Measurements from ENCODE around the gene ZKSCAN3.
A peak's percentile ranks its signal among the peaks of the same experiment; 100 is the strongest.
"Not testable (repeated sequence)": the region's sequence is repeated elsewhere in the genome, so short reads cannot be mapped to it uniquely, and the experiment has no call there.

Gene ZKSCAN3

DNA sequence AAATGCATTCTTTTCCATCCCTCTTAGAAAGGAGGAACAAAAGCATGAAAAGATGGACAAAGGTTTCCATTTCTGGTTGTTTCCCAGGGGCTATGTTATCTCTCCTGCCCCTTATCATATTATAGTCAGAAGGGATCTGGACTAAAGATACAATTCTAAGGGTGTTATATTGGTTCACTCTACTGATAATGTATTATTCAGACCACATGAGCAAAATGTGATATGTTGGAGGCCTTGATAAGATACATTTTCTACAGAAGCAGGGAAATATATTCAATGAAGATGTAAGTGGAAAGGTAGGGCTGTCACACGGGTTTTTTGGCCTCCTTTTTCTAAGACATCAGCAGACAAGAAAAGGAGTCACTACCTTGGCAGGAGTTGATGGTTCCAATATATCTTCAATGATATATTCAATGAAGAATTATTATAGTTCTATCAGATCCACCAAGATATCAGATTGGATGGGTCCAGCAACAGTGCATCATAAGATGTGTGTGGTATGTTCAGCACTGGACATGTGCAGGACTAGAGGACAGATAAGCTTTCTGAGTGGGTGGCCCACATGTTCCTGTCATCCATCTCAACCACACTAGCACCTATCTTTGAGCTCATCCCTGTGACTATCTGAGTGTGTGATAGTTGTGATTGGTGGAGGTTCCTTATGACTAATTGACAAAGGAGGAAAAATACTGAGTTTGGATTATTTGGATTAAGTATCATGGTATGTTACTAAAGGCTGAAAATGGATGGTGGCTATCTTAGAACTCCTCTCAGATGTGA lies 5.7 kb upstream of the ZKSCAN3 start:
- DNase-seq = no peak

DNA sequence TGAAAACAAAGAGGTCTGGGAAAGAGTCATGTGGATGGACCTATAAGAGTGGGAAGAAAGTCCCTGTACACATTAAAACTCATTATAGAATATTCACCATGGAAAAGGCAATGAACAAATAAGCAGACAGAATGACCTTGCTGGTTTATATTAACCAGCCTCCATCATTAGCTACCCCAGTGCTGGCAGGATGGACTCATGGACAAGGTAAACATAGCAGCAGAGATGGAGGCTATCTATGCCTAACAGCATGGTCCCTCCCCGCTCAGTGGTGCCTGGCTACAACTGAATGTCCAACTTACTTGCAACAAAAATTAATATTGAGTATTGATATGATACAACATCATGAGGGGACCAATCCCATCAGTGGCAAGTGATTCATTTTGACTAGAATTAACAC lies 4.5 kb upstream of the ZKSCAN3 start:
- no peak for DNase-seq

DNA sequence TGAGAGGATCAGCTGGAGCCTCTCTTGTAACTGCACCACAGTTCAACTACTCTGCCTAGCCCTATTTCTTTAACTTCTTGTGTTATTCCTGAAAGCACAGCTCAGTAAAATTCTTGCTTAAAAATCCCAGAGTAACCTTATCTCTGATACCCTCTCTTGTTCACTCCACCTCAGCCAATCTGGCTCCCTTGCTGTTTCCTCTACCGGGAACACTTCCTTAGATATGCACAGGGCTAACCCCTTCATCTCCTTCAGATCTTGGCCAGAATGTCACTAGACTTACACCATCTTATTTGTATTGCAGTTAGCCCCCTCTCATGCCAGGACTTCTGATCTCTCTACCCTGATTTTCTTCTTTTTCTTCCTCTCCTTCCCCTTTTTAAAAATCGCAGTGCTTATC lies 2.6 kb upstream of the ZKSCAN3 start:
- no peak for DNase-seq

DNA sequence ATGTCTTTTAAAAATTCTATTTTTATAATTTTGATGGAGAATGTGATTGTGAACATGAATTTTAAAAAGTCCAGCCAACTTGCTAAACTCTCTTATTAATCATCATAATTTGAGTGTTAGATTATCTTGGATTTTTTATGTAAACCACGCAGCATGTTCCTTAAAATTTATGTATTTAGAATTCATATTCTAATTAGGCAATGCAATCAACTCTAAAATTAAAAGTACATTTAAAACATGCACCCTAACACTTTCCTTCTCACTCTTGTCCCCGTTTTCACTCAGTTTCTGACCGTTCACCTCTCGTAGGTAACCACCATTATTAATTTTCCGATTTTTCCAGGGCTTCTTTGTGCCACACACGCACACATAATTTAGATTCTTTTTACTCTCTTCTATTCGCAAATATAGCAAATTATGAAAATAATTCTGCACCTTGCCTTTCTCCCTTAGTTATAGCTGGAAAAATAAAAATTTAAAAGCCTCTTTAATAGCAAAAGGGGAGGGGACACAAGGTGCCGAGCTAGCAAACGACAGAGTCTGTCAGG lies 329 bp upstream of the ZKSCAN3 start:
- no peak for DNase-seq

DNA sequence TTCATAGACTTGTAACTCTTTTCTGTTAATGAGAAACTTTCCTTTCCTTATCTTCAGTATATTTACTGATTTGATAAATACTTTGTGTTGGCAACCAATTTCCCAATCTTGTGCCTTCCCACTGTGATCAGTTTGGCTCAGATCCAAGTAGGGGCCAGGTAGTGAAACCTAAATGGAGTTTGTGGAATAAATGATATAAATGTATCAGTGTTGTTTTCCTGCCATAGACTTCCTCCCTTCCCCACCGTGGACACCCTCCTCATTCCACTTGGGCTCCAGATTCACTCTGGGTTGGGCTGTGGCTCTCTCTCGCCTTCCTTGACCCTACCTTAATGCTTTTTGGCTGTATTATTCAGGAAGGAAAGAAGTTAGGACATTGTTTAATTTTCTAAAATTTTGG lies 1.3 kb downstream of the ZKSCAN3 start:
- no peak for DNase-seq

DNA sequence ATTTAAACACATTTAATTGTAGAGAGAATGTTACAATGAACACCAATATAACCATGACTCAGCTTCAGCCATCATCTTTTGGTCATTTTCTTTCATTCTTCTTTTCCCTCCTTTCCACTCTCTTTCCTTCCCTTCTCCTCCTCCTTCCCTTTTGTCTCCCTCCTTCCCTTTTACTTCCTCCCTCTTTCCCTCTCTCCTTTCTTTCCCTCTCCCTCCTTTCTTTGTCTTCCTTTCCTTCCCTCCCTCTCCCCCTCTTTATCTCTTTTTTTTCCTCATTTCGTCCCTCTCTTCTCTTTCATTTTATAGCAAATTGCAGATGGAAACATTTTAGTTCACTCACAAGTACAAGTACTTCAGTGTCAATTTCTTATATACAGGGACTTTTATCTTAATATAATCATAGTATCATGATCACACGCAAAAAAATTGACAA lies 1.8 kb downstream of the ZKSCAN3 start:
- no peak for DNase-seq

DNA sequence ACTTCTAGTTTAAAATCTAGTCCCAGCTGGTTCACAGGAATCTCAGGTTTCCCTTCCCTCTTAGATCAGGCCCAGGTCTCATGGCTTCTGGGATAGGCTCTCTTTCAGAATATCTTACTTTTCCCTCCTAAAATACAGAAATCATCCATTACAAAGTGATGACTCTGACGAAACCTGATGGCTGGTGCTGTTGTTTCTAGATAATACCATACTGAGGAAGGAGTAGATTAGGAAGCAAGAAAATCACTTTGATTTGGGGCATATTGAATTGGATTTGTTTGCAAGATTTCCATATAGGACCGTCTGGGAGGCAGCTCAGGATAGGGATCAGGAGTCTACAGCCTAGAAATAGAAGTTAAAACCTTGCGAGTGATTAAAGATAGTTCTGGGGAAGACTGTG lies 3.6 kb downstream of the ZKSCAN3 start:
- no peak for DNase-seq

DNA sequence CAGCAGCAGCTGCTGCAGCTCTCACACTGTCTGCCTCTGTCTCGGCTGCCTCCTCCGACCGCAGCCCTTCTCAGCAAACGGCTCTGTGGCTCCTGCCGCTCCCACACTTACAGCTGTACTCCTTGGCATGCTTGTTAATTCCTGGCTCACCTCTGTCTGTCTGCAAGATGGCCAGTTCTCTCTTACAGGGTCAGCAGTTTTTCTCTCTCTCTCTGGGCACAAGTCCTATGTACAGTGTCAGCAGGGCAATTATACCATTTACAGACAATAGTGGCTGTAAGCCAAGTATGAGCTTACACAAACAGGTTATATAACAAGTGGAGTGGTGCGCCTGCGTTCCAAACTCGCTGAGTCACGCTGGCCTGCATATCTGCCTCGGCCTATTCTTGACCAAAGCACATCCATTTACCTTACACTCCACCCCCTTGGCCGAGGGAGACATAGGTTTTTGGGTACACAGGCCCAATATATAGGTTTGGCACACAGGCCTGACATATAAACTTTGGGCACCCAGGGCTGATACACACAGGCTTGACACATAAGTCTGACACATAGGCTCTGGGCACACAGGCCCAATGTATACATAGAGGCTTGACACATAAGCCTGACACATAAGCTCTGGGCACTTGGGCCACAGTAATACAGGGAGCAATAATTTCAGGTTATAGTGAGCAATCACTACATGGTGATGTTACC lies 4.4 kb downstream of the ZKSCAN3 start:
- peak; percentile 7 for DNase-seq

DNA sequence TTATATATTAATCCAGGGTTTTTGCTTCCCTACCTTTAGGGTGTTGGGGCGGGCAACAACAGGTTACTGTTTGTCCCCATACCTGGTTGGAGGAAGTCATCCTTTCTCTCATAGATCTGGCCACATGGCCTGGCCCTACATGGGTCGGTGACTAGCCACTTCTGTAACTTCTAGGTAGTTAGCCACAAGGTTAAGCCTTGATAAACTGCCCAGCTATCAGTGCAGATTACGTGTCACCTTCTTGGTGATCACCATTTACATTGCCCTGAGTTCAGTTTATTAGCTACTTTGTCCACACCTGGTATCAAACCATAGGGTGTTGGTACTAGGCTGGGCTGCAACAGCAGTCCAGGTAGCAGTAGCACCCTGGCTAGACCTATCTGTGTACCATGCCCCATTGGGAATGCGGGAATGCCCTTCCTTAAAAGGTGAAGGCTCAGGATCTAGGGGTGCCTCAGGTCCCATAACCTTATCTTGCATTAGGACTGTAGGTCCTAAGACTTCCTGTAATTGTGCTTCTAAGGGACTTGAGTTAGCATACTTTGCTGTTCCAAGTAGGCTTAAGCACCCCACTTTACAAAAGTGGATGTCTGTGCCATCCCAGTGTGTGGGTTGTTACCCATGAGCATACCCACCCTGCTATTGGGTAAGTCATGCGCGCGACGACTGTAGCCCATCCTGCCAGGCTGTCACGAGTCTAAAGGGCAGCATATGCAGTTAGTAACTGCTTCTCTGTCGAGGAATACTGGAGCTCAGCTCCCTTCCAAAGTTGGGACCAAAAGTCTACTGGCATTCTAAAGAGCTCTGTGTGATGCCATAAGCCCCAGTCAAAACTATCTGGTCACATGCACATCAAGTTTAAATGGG lies 5.2 kb downstream of the ZKSCAN3 start:
- DNase-seq = no peak

DNA sequence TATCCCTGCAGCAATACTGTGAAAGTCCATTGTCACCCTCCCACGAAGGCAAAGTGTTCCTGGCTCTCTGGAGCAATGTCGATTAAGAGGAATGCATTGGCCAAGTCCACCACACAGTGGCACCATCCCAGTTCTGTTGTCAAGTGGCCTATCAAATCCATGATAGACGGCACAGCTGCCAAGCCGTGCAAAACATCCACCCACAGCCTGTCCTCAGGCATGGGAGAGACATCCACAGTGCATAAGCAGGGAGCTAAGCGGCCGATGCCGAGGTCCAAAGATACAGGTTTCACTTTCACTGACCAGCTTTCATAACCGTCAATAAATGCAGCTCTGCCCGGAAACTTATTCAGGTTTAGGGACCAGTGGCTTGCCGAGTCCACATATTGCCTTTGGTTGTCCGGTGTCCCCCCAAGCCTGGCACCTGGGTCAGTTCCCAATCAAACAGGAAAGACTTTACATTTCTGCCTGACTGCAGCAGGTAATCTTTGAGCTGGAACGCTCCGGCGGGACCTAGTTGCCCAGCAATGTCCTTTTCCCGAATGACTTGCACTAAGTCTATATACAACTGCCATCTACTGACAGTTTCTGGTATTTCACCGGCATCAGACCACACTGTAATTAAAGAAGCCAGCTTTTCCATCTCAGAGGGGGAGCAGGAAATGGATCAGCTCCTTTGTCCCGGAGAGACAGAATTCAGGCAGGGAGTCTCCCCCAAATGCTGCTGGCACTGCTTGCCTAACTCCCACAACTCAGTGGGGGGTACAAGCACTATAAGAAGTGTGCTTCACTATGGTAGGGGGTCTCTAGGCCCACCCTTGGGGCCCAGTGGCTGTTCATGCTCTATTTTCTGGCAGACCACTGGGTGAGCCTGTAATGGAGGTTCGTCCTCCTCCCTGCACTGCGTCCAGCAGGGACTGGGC lies 6.3 kb downstream of the ZKSCAN3 start:
- DNase-seq = peak; percentile 89

DNA sequence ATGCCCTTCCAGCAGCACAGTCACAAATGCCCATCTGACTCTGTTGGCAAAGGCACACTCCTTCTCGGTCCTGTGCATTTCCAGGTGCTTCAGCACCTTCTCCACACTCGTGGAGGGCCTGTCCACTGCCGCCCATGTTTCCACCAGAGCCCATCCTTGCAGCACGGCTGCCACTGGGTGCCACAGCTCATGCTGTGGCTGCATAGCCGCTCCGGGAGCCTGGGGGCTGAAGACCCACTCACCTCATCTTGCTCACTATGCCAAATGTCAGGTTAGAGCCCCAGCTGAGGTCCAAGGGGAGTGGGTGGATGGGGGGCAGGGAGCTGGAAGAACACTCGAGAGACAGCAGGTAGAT lies 6.9 kb downstream of the ZKSCAN3 start:
- no peak for DNase-seq

DNA sequence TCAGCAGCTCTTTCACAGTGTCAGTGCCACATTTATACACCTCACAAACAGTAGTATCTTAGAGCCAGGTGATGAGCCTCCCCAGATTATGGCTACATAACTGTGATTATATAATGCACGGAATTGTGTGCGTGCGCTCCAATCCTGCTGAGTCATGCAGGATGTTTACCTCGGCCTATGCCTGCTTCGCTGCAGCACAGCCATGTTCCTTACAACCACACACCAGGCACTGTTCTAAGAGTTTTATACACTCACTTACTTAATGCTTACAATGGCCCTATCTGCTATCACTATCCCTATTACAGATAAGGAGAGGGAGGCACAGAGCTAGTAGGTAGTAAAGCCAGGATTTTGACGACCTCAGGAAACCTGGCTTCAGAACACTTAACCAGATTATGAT lies 7.3 kb downstream of the ZKSCAN3 start:
- DNase-seq = no peak

DNA sequence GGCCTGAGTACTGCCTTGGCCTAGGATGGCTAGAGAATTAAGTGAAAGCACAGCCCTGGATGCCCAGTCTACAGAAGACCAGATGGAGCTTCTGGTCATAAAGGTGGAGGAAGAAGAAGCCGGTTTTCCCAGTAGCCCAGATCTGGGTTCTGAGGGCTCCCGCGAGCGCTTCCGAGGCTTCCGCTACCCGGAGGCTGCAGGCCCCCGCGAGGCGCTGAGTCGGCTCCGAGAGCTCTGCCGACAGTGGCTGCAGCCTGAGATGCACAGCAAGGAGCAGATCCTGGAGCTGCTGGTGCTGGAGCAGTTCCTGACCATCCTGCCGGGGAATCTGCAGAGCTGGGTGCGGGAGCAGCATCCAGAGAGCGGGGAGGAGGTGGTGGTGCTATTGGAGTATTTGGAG lies 9.8 kb downstream of the ZKSCAN3 start:
- DNase-seq = not testable (repeated sequence)

DNA sequence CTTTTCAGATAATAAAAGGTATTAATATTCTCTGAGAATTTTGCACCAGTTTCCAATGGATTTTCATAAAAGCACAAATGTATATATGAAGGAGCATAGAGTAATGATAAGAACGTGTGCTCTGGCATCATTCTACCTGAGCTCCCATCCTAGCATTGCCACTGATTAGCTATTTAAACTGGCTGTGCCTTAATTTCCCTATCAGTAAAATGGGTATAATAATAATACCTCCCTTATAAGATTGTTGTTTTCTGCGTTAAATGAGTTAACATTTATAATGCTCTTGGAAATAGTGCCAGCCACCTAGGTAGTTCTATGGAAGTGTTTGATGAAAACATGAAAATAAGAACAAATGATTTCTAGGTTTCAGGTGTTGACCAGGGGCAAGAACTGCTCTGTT lies 11.2 kb downstream of the ZKSCAN3 start:
- no peak for DNase-seq

DNA sequence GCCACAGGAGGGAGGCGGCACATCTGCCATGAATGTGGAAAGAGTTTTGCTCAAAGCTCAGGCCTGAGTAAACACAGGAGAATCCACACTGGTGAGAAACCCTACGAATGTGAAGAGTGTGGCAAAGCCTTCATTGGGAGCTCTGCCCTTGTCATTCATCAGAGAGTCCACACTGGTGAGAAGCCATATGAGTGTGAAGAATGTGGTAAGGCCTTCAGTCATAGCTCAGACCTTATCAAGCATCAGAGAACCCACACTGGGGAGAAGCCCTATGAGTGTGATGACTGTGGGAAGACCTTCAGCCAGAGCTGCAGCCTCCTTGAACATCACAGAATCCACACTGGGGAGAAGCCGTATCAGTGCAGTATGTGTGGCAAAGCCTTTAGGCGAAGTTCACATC lies 15.8 kb downstream of the ZKSCAN3 start:
- not testable (repeated sequence) for DNase-seq

DNA sequence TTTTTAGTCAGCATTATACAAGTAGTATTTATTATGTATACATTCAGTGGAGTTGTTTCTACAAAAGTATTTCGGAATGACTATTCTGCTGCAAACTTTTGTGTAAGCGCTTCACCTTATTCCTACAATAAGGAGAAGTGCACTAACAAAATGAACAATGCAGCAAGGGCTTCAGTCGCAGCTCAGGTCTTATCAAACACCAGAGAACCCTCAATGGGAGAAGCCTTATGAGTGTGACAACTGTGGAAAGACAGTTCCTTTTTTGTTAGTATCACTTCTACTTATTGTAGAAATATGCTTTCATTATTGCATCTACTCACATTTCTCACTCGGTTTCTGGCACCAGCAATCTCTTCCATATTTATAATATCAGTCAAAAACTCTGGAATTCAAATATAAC lies 18.8 kb downstream of the ZKSCAN3 start:
- DNase-seq = no peak

DNA sequence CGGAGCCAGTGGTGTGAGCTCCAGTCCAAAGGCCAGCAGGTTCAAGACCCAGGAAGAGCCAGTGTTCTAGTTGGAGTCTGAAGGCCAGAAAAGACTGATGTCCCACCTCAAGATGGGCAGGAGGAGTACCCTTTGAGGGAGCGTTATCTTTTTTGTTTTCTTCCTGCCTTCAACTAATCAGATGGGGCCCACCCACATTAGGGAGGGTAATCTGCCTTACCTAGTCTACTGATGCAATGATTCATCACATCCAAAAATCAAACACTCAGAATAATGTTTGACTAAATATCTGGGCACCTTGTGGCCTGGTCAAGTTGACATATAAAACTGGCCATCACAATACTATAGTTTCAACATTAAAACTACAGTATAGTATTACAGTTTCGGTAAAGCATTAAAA lies 19.7 kb downstream of the ZKSCAN3 start:
- DNase-seq = no peak

DNA sequence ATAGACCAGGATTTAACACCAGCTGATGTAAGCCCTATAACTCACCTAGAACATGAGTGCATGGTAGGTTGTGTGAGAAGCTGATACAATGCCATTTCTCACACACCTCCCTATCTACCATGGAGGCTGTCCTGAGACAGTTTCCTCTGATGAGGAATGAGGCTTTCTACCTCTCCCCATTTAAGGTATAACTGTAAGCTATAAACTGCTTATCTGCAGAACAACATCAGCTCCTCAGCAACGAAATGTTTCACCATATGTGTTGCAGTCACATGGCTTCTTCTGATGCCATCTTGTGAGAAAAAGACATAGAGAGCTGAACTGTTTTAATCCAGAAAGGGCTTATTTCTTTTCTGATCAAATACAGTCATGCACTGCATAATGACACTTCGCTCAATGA lies 20.7 kb downstream of the ZKSCAN3 start:
- no peak for DNase-seq

DNA sequence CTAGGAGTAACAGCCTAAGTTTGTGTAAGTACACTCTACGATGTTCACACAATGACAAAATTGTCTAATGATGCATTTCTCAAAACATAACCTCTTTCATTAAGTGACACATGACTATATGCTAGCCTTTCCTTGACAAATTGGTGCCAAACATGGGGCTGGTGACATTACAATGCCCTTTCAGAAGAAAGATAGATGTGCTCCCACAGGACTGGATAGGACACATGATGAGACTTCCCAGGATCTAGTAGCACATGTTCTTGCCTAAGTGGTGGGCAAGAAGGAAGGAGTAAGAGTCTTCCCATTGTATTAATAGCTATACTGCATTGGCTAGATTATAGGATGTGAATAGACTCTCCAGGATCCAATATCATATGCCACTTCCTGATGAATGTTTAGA lies 21.5 kb downstream of the ZKSCAN3 start:
- no peak for DNase-seq

DNA sequence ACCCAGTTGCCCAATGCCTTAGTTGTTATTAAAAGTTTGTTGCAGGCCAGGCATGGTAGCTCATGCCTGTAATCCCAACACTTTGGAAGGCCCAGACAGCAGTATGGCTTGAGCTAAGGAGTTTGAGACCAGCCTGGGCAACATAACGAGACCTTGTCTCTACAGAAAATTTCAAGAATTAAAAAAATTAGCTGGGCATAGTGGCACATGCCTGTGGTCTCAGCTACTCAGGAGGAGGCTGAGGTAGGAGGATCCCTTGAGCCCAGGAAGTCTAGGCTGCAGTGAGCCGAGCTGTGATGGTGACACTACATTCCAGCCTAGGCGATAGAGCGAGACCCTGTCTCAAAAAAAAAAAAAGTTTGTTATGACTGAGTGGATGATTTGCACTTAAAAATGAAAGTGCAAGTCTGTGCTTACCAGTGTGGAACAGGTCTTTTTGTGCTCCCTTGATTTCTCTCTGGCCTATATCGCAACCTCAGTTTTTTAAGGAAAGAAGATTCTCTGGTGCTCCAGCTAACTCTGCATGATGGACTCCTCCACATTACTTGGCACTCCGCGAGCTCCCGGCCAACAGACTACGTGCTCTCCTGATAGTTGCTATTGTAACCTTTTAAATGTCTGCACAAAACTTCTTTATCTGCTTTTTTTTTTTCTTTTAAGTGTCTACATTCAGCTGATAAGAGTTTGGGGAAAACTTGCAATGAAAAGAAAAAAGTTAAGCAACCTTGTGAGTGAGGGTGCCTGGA lies 22.1 kb downstream of the ZKSCAN3 start:
- DNase-seq = no peak

DNA sequence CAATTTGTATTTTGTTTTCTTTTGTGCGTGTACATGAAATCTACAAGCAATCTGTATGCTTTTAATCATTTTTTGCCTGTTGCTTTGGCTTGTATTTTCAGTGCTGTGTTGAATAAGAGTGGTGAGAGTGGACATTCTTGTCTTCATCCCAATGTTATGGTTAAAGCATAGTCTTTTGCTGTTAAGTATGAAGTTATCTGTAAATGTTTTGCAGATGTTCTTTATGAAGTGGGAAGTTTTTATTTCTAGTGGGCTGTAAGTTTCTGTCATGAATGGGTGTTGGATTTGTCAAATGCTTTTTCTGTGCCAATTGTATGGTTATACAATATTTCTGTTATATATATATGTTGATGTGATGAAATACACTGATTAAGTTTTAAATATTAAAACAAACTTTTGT lies 24.2 kb downstream of the ZKSCAN3 start:
- DNase-seq = no peak

DNA sequence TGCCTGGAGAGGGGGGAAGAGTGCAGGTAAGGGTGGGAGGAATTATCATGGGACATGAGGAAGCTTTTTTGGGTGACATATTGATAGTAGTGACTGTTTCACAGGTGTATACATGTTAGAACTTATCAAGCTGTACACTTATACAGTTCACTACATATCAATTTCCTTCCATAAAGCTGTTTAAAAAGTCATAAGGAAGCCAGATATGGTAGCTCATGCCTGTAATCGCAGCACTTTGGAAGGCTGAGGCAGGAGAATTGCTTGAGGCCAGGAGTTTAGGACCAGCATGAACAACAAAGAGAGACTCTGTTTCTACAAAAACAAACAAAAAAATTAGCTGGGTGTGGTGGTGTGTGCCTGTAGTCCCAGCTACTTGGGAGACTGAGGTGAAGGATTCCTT lies 28.1 kb downstream of the ZKSCAN3 start:
- no peak for DNase-seq

Measured in EL (cell line).